Measurements from ENCODE around the gene ZMPSTE24. TPM values are rescaled to one million over a fixed set of nuclear protein-coding genes. Genes with fewer than 3 reads are reported as not detected.

Gene ZMPSTE24
- total and polyA plus RNA-seq, 10 of the 15 experiments (the other 5 are each of a cell fraction or from before 2014, with no cell fraction given) = 21.5 to 84.4 (median 43.6) TPM

GRCh38 chr1:40308036-40308727, 50.1 kb downstream of the ZMPSTE24 start:
- RAD21 ChIA-PET (ENCODE audit: unreplicated experiment) = no interaction called here
- Histone ChIP-seq H4K20me1 (ENCODE audit: control insufficient read depth, insufficient read depth) (no peaks in the 10 kb centered on the region), H3K27me3 (replicated peaks in 1 of 2; ENCODE audit: control insufficient read depth in 2 of 2, insufficient read depth in 2 of 2, low read length in 1 of 2) (no peaks in the 10 kb centered on the region), H3K27ac (ENCODE audit: control insufficient read depth, insufficient read depth) (no peak overlapping the region), H2AFZ (ENCODE audit: control insufficient read depth, low read depth, low read length) (no peak overlapping the region), H3K4me1 (ENCODE audit: control insufficient read depth, insufficient read depth, low read length) (peaks cover 14% of the 10 kb centered on the region), H3K4me3 (no peak overlapping the region), H3K4me2 (ENCODE audit: control insufficient read depth, insufficient read depth) (no peak overlapping the region), H3K9ac (ENCODE audit: control insufficient read depth, insufficient read depth, low read length) (no peak overlapping the region), H3K36me3 (ENCODE audit: control insufficient read depth in 2 of 2, insufficient read depth in 2 of 2, low read length in 1 of 2) (no peaks in the 10 kb centered on the region; a peak in 2 of 4 replicates), H3K79me2 (ENCODE audit: control insufficient read depth, insufficient read depth, low read length) (peaks cover 5% of the 10 kb centered on the region), H3K9me3 (replicated peaks; ENCODE audit: control insufficient read depth, insufficient read depth, low read length) (no peaks in the 10 kb centered on the region)
- TF ChIP-seq BRCA1 (IDR thresholded peaks at IDR 0.05; ENCODE audit: low read depth, low read length) (no peak), POLR2AphosphoS5 (IDR thresholded peaks at IDR 0.05; ENCODE audit: low read length) (no peak), MEF2B (IDR thresholded peaks at IDR 0.05; ENCODE audit: partially characterized antibody, poor library complexity, severe bottlenecking) (no peak), ATF3 (IDR thresholded peaks at IDR 0.05; ENCODE audit: borderline replicate concordance, extremely low read depth, low read depth, low read length) (no peak), CBFB (IDR thresholded peaks at IDR 0.05; ENCODE audit: low read depth) (no peak), PAX5 (IDR thresholded peaks at IDR 0.05; ENCODE audit: borderline replicate concordance, low read depth, low read length) (no peak), ZNF274 (IDR thresholded peaks at IDR 0.05; ENCODE audit: insufficient read depth, insufficient read length) (no peak), SMAD1 (IDR thresholded peaks at IDR 0.05; ENCODE audit: low read depth, partially characterized antibody) (no peak), DPF2 (IDR thresholded peaks at IDR 0.05) (no peak), E4F1 (IDR thresholded peaks at IDR 0.05; ENCODE audit: borderline replicate concordance, partially characterized antibody) (no peak), ZBED1 (IDR thresholded peaks at IDR 0.05; ENCODE audit: borderline replicate concordance) (no peak)
- DNase-seq (ENCODE audit: low read depth, low spot score) (no peak), FAIRE-seq (no peak), ATAC-seq (no peak)
- in situ Hi-C loops (cut with MboI) (no loop called here), intact Hi-C loops (cut with micrococcal nuclease; ENCODE audit: unreplicated experiment) (no loop called here)
- CTCF ChIA-PET = no interaction called here
- SMC1A ChIA-PET (ENCODE audit: uncharacterized antibody, unreplicated experiment) = no interaction called here
- BruUV-seq (replicated peaks) = no TSS peak
- WGBS (ENCODE audit: insufficient coverage, insufficient replicate concordance, low lambda C conversion rate, missing lambda C conversion rate) = 80% methylated on average over 6 of the region's 6 CpGs
- POLR2A ChIA-PET = no interaction called here
